Fibroblast of villous mesenchyme (primary cell): ENCODE results near the gene CPD. TPM values are rescaled to one million over a fixed set of nuclear protein-coding genes. Genes with fewer than 3 reads are reported as not detected.
"Not testable (repeated sequence)": the region's sequence is repeated elsewhere in the genome, so short reads cannot be mapped to it uniquely, and the experiment has no call there.

Source experiments
- DNase-seq: peaks from one replicate; pipeline ENCODE4 v3.0.0-alpha.2; 2010; ENCODE audit warnings: low read depth
- H3K4me3 ChIP-seq: 2 replicates; pipeline ENCODE4 v1.5.1; 2011; ENCODE audit warnings: low read depth, mild to moderate bottlenecking, low read length
- CTCF ChIP-seq: IDR thresholded peaks from 2 replicates; pipeline ENCODE4 v1.5.1; 2012; ENCODE audit warnings: low read depth, mild to moderate bottlenecking, low read length; ENCODE audit not compliant: insufficient read depth
- total RNA-seq: library from RNA; depleted of rRNA; stranded (reverse); fragments of >200 nt; gene quantifications from 2 replicates; pipeline ENCODE4 v1.2.3, GENCODE V29; 2012

Gene CPD
- total RNA-seq, 1 donor, result 177 TPM

DNA sequence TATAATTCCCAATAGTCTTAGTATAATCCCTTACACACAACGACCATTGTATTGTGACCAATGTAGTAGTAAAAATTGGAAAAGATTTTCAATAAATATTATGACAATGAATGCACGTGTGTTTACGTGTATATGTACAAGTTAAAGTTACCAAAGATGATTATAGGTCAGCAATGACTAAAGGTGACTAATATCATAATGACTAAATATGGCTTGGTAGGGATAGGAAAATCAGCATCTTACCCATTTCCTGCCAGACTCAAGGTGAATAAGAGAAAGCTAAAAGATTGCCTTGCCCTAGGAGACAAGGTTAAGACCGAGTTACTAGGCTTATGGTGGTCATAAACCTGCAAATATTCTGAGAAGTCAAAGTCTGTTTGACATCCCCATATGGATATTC, 34.4 kb downstream of the CPD start:
- DNase-seq, result no peak
- no peak overlapping the region for H3K4me3 ChIP-seq
- TF ChIP-seq CTCF, result no peak

GRCh38 chr17:30414486-30414885, 35.8 kb downstream of the CPD start:
- no peak for TF ChIP-seq CTCF
- DNase-seq, result peak; percentile 37
- no peak overlapping the region for H3K4me3 ChIP-seq

DNA sequence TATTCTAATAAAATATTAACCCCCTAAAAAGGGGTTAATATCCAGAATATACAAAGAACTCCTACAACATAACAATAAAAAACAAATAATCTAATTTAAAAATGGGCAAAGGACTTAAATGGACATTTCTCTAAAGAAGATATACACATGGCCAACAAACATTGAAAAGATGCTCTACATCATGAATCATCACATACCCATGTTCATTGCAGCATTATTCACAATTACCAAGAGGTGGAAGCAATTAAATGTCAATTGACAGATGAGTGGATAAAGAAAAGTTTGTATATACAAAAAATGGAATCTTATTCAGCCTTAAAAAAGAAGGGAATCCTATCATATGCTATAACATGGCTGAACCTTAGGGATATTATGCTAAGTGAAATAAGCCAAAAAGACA, 36.8 kb downstream of the CPD start:
- DNase-seq, result no peak
- H3K4me3 ChIP-seq, result no peak overlapping the region
- no peak for TF ChIP-seq CTCF

- H3K4me3 ChIP-seq, DNase-seq: not testable (repeated sequence)
Observed at GRCh38 chr17:30418070-30418469, 39.3 kb downstream of the CPD start.

DNA sequence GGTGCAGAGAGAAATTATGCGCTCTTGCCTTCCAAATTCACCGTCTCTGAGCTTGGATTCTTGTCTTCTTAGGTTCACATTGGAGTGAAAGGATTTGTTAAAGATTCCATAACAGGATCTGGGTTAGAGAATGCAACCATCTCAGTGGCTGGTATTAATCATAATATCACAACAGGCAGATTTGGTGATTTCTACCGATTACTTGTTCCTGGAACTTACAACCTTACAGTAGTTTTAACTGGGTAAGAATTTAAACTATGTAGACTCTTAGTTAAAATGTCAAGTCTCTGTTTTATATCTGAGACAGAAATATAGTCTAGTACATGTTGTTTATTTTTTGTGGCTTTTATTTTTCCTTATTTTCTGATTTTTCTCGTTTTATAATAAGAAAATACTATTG, 42.9 kb downstream of the CPD start:
- no peak overlapping the region for H3K4me3 ChIP-seq
- no peak for TF ChIP-seq CTCF
- DNase-seq, result peak; percentile 57

DNA sequence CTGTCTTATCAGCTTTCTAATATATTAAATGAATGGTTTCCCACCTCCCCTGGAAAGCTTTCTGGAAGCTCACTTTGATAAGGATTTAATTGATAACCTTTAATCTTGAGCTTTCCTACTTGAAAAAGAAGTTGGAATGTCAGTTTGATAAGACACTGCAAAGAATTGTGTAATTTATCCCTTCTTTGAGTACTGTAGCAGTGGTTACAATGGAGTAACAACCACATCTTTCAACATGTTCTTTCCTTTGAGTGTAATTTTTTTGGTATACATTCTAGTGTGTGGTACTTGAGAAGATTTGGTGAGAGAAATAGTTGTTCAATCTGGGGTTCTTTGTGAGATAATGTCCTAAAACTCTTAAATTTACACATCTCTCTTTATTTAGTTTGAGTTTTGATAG, 43.4 kb downstream of the CPD start:
- no peak overlapping the region for H3K4me3 ChIP-seq
- TF ChIP-seq CTCF, result no peak

GRCh38 chr17:30424471-30424870, 45.7 kb downstream of the CPD start:
- TF ChIP-seq CTCF, result no peak
- H3K4me3 ChIP-seq, result no peak overlapping the region

More for the DNA sequence above, 43.4 kb downstream of the CPD start:
- peak; percentile 26 for DNase-seq

More at GRCh38 chr17:30424471-30424870, 45.7 kb downstream of the CPD start:
- DNase-seq, result no peak
